ENCODE results near the gene KLHDC8A.
A peak's percentile ranks its signal among the peaks of the same experiment; 100 is the strongest.

Gene KLHDC8A

DNA sequence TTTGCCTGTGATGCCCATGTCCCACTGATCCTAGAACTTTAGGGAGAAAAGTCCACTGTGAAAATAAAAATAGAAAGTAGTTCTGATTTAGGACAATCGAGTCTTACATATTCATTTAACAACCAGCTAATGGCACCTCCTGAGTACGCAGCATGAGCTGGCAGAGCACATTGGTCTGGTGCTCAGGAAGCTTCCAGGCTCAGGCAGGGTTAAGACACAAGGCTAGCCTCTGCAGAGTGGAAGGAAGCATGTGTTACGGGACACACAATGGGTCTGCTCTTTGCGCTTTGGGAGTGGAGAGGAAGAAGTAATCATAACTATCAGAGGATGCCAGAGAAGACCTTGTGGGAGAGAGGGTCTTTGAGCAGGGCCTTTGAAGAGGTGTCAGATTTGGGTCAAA is 4.2 kb upstream of the KLHDC8A start:
- no peak overlapping the region for H3K4me3 ChIP-seq (ENCODE audit: low read depth, low read length)
- TF ChIP-seq, protein P1, sequence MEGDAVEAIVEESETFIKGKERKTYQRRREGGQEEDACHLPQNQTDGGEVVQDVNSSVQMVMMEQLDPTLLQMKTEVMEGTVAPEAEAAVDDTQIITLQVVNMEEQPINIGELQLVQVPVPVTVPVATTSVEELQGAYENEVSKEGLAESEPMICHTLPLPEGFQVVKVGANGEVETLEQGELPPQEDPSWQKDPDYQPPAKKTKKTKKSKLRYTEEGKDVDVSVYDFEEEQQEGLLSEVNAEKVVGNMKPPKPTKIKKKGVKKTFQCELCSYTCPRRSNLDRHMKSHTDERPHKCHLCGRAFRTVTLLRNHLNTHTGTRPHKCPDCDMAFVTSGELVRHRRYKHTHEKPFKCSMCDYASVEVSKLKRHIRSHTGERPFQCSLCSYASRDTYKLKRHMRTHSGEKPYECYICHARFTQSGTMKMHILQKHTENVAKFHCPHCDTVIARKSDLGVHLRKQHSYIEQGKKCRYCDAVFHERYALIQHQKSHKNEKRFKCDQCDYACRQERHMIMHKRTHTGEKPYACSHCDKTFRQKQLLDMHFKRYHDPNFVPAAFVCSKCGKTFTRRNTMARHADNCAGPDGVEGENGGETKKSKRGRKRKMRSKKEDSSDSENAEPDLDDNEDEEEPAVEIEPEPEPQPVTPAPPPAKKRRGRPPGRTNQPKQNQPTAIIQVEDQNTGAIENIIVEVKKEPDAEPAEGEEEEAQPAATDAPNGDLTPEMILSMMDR (IDR thresholded peaks at IDR 0.05; ENCODE audit: control insufficient read depth, extremely low read depth, insufficient read depth) = no peak
- no peak for DNase-seq (ENCODE audit: low read depth)

DNA sequence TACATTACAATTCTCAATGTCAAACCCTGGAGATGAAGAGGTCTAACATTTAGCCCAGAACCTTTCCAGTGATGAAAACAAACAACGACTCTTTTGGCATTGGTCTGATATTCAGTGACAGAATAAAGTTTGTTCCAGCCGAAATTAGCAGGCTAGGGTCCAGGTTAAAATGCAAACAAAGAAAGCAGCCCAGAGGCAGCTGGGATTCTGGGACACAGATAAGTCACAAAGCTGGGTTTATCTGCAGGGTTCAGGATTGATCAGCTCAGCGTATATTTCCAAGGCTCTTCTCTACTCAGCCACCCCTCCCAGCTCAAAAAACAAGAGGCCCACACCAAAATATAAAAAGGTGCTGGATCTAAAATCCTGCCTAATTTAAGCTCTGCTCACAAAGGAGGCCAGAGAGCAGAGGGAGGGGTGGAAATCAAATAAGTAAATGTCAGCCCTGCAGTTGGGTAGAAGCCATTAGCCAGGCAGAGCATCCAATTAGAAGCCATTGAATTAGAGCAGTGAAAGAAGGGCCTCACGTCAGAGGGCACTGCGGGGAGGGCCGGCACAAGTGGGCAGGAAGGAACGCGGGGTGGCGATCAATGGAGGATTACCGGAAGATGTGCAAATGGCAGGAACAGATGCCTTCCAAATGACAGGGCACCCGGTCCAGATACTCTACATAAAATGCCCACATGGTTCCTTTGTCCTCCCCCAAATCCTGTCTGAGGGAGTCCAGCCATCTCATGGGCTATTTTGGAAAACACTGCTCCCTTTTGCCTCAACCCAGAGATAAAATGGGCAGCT is 3.2 kb upstream of the KLHDC8A start:
- H3K4me3 ChIP-seq (ENCODE audit: low read depth, low read length) = no peak overlapping the region
- TF ChIP-seq, protein P1 (IDR thresholded peaks at IDR 0.05; ENCODE audit: control insufficient read depth, extremely low read depth, insufficient read depth) = no peak
- no peak for DNase-seq (ENCODE audit: low read depth)

DNA sequence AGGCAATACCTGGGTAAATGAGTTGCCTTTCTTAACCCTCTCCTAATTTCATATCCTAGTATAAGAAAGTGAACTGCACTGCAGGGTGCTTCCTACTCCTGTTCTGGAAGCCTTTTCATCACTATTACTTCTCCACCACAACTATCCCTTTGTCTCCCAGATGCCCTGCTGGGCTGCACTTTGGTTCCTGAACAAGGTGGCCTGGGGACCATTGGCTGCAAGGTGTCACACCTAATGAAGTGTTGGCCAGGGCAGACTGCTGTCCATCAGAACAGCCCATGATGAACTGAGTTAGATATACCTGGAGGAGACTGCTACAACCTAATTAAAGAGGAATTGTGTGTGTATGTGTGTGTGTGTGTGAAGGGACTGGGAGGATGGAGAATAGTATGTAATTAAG is 1.9 kb upstream of the KLHDC8A start:
- TF ChIP-seq, protein P1 (IDR thresholded peaks at IDR 0.05; ENCODE audit: control insufficient read depth, extremely low read depth, insufficient read depth) = no peak
- H3K4me3 ChIP-seq (ENCODE audit: low read depth, low read length) = no peak overlapping the region
- DNase-seq (ENCODE audit: low read depth) = no peak

GRCh38 chr1:205357567-205357966 is 845 bp upstream of the KLHDC8A start:
- no peak overlapping the region for H3K4me3 ChIP-seq (ENCODE audit: low read depth, low read length)
- no peak for DNase-seq (ENCODE audit: low read depth)
- TF ChIP-seq, protein P1 (IDR thresholded peaks at IDR 0.05; ENCODE audit: control insufficient read depth, extremely low read depth, insufficient read depth) = no peak

GRCh38 chr1:205355075-205355453 is 1.7 kb downstream of the KLHDC8A start:
- no peak for DNase-seq (ENCODE audit: low read depth)
- no peak overlapping the region for H3K4me3 ChIP-seq (ENCODE audit: low read depth, low read length)
- TF ChIP-seq, protein P1 (IDR thresholded peaks at IDR 0.05; ENCODE audit: control insufficient read depth, extremely low read depth, insufficient read depth) = no peak

DNA sequence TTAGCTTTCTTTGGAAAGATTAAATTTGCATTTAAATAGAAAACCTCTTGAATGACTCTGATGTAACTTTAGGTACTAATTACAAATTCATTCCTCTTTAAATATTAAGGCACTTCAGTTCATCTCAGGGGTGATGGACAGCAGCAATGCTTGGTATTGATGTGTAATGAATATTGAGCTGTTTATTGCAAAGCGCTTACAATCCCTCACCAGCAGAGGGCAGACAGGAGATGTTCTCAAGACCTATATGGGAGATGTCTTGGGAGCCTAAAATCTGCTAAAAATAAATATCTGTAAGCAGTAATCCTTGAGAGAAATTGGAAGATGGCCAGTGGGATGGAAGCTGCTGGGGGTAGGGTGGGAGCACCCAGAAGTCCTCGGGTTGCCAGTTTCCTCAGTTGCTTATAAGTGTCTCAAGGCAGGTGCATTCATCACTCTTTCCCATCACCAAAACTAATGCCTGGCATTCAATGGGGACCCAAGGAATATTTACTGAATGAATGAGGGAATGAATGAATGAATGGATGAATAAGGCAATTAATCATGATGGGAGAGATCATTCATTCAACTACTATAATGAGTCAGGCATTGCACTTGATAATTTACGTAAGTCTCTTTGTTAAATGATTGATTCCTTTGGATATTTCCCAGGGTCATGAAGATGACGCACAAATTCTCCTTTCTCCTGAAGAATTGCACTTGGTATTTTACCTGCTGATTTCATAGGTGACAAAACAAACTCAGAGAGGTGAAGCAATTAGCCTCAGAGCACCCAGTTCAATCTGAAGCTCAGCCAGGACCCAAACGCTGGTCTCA is 2.3 kb downstream of the KLHDC8A start:
- DNase-seq (ENCODE audit: low read depth) = peak; percentile 53
- H3K4me3 ChIP-seq (ENCODE audit: low read depth, low read length) = no peak overlapping the region
- TF ChIP-seq, protein P1 (IDR thresholded peaks at IDR 0.05; ENCODE audit: control insufficient read depth, extremely low read depth, insufficient read depth) = peak; percentile 88
